HG03457 (cell line): ENCODE measurements around the gene THRA.

Source experiments
- ATAC-seq: cut with Tn5 transposase; IDR thresholded peaks from one replicate; pipeline ENCODE4 v1.9.1; 2021; ENCODE audit warnings: moderate number of reproducible peaks; ENCODE audit not compliant: unreplicated experiment

THRA gene

GRCh38 chr17:40064971-40065768 is 2.4 kb downstream of the THRA start:
- no peak for ATAC-seq

DNA sequence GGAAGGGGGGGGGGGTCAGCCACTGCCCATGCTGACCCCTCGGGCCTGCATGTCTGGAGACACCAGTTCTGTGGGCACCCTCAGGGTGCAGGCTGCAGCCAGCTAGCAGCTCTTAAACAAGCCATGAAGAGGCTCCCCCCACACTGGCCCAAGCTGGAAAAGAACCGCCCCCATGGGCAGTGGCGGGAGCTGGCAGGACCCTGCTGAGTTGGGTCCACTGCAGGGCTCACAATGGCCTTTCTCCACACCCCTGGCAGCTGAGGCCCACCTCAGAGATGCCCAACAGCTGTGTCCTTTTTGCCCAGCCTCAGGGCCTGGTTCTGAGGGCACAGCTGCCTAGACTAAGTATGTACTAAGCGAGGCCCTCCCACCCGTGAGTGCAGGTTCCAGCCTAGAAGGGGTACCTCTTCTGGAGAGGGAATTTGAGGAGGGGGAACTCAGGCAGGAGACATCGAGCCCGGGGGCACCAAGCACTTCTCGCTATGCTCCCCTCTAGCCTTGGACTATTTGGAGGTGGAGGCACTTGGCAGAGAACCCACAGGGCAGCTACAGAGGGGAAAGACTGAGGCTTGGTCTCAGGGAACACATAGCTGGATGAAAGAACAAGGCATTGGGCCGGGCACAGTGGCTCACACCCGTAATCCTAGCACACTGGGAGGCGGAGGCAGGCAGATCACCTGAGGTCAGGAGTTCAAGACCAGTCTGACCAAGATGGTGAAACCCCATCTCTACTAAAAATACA is 3.2 kb downstream of the THRA start:
- ATAC-seq, result no peak

- no peak for ATAC-seq
Measured at GRCh38 chr17:40067710-40068109, 4.9 kb downstream of the THRA start.

DNA sequence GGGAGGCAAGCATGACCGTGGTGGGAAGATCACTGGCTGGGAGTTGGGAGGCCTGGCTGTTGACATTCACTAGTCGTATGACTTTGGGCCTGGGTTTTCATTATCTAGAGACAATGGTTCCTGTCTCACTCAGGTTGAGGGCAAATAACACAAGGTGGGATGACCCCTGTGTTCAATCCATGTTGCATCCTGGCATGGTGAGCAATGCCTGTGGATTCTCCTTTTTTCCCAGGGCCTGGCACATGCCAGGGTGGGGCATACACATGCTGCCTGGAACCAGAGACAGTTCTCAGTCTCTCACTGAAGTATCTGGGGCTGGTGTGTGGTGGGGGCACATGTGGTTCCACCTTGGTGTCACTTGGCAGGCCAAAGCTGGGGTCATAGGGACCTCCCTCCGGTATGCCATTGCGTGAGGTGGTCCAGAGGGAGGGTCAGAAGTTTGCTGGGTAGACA is 5.4 kb downstream of the THRA start:
- ATAC-seq, result no peak

DNA sequence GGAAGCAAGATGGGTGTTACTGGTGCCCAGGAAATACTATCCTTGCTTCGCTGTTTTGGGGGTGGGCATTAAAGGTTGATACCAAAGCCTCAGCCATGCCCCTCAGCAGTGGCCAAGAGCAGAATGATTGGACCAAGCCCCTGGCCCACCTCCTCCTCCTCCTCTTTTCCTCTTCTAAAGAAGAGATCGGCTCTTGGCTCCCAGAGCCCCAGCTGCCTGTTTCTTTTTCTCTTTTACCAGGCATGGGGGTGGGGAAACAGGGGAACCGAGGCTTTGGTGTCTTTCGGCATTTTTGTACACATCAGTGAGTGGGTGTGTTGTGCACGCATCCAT is 5.8 kb downstream of the THRA start:
- no peak for ATAC-seq

DNA sequence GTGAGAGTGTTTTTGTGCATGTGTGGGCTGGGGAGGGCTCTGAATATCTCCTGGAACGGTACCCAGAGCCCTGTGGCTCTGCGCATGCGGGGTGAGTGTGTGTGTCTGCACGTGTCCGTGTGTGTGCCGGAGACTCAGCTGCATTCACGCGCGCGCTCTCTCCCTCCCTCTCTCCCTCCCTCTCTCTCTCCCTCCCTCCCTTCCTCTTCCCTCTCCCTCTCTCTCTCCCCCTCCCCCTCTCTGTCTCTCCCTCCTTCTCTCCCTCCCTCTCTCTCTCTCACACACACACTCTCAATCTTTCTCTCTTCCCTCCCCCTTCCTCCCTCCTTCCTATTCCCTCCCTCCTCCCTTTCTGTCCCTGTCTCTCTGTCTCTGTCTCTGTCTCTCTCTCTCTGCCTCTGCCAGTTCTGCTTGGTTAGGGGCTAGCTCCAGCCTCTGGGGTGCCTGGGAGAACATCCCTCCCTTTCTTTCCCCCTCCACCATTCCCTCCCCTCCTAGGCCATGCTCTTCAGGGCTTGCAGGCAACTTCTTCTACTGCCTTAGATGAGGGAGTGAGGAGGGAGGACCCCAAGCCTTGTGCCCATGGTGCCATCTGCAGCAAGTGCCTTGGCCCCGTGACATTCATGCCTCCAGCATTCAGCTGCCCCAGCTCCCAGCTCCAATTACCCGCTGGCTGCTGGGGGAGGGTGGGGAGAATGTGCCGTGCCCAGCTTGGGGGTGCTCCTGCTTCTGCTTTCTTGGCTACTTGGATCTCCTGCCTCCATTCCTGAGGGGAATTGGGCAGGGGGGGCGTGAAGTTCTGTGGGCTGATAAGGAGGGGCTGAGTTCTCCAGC is 6.4 kb downstream of the THRA start:
- no peak for ATAC-seq

DNA sequence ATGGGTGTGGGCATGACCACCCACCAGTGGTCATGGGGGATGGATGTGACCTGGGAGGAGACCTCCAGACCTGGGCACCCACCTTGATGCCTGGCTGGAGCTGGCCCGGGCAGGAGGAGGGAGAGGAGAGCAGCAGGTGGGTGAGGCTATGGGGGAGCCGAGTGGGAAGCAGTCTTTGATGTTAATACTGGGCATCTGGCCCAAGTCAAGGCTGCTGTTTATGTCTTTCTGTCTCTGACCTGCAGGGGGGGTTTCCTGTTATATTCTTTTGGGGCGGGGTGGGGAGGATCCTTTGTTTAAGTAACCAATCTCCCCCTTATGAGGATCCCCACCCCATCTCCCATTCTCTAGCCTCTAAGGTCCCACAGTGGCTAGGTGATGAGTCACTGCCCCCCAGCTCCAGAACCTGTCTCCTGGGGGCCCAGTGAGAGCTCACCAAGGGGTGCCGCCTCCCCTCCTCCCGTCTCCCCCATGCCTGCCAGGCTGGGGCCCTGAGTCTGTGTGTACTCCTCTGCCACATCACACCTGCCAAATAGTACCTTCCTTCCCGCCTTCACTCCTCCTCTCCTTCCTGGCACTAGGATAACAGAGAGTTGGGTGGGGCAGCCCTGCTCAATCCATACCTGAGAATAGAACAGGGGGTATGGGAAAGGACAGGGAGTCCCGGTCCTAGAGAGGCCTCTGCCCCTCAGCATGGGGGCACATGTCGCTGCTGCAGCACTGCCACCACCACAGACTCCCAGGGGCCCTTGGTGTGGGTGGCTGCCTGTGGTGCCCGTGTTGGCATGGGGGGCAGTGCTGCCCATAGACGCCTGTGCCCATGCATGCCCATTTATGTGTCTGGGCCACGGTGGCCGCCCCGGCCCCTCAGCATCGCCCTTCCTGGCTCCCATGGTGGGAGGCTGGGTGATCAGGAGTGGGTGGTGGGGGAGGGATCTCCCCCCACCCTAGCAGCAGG is 7.3 kb downstream of the THRA start:
- no peak for ATAC-seq

DNA sequence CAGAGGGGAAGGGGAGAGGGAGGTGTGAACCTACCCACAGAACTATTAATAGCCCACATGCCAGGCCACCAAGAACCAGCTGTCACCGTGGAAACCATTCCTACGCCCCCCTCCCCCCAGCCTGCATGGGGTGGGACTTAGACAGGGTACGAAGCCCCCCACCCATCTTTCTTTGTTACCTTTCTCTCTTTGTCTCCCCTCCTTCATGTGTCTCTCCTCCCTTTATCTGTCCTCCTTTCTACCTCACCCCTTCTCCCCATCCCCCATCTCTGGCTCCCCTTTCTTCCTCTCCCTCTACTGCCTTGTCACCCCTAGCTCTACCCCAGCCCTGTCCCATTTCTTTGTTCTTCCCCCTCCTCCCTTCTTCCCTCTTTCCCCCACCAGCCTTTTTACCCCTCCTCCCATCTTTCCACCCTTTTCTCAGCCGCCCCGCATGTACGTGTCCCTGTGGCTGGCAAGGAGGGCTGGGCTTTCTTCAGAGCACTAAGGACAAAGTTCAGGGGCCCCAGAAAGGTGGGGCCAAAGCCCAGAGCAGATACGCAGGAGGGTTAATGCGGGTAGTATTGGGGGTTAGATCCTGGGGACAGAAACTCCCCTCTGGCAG is 8.0 kb downstream of the THRA start:
- no peak for ATAC-seq

DNA sequence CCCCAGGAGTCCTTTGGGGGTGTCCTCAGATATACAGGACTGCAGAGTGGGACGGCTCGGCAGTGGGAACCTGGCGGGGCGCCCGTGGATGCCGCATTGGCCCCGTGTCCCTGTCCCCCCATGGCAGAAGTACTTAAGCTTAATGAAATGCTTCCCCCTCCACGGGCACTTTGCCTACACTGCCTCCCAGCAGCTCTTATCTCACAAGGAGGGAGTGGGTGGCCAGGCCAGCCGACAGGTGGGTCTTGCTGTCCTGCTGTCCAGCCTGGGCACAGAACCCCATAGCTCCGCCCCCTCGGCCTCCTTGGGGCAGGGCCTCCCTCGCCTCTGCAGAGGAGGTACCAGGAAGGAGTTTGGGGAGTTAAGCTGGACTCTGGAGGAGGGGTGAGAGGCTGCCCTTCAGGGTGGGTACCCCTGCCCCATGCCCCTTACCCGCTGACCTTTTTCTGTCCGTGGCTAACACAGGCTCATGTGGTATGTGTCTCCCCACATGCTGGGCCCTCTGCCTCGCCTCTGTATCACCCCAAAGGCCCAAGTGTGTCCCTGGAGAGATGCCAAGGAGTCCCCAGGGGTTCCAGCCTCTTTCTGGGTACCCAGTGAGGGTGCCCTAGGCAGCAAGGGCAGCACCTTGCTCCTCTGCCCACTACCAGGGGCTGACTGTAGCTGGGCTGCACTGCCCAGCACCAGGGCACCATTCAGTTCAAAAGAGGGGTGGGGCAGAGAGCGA is 8.7 kb downstream of the THRA start:
- ATAC-seq, result no peak

- no peak for ATAC-seq
Measured at GRCh38 chr17:40072040-40072734, 9.4 kb downstream of the THRA start.

DNA sequence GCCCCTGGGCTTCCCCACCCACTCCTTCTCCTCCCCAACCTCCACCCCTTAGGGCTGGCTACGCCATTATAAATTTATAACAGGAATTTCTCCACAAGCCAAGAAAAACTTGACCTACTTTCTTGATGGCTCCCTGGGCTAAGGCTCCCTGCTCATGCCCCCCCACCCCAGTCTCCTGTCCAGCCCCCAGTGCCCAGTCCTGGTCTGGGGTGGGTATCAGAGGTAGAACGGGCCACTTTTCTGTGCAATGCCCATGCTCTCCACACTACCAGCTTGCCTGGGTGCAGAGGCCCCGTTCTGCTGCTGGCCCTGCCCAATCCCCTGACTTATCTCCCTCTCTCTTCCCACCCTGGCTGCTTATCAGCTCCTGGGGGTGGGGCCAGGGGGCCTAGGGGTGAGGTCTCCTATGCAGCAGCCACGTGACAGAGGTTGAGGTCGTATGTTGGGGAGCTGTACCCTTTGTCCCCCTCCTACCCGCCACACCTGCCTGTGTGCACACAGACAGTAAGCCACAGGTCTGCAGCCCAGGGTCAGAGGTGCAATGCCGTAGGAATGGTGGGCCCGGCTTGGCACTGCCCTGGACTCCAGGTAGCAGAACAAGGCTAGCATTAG is 10.1 kb downstream of the THRA start:
- no peak for ATAC-seq

GRCh38 chr17:40073454-40074174 is 10.8 kb downstream of the THRA start:
- ATAC-seq, result no peak

- ATAC-seq, result no peak
Measured at GRCh38 chr17:40074175-40074512, 11.4 kb downstream of the THRA start.

- no peak for ATAC-seq
Measured at GRCh38 chr17:40074871-40075200, 12.1 kb downstream of the THRA start.

GRCh38 chr17:40075201-40075941 is 12.6 kb downstream of the THRA start:
- no peak for ATAC-seq

GRCh38 chr17:40075942-40076498 is 13.3 kb downstream of the THRA start:
- no peak for ATAC-seq

GRCh38 chr17:40076591-40076990 is 13.8 kb downstream of the THRA start:
- ATAC-seq, result no peak
